ENCODE measurements around the gene PRSS3.
"Not testable (repeated sequence)": the region's sequence is repeated elsewhere in the genome, so short reads cannot be mapped to it uniquely, and the experiment has no call there.

The PRSS3 gene

DNA sequence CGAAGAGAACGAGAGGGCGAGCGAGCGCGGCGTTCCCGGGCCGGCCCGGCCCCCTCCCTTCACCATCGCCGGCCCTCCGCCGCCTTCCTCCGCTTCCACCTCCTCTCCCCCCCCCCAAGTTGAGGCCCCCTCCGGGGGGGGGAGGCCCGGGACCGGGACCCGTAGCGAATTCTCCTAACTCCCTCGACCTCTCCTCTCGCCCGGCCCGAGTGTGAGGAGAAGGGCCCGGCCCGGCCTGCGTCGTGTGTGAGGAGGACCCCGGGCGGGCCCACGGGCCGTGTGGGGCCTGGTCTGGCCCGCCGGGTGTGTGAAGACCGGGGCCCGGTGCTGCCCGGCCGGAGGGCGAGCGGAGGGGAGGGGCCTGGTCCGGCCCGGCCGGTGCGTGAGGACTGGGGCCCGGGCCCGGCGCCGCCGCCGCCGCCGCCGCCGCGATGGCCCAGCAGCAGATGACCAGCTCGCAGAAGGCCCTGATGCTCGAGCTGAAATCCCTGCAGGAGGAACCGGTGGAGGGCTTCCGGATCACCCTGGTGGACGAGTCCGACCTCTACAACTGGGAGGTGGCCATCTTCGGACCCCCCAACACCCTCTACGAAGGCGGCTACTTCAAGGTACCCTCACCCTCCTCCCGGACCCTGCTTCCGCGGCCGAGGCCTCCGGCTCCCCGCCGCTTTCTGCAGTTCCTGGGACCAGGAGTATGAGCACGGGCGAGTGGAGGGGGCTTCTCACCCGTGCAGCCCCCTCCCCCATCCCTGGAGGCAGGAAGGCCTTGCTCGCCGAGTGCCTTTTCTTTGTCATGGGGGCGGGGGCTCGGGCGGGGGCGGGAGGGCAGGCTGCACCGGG lies 22.2 kb downstream of the PRSS3 start:
- DNase-seq (ENCODE audit: low read depth in 2 of 2, low spot score in 1 of 2), result peak in 1 of 2 donors; percentile 7

- DNase-seq (ENCODE audit: low read depth in 2 of 2, low spot score in 1 of 2), result no peak
Measured at GRCh38 chr9:33818167-33818846, 22.9 kb downstream of the PRSS3 start.

- DNase-seq (ENCODE audit: low read depth in 2 of 2, low spot score in 1 of 2), result no peak
Measured at GRCh38 chr9:33818847-33819500, 23.6 kb downstream of the PRSS3 start.

GRCh38 chr9:33820231-33820745 lies 24.9 kb downstream of the PRSS3 start:
- DNase-seq (ENCODE audit: low read depth in 2 of 2, low spot score in 1 of 2), result no peak

DNA sequence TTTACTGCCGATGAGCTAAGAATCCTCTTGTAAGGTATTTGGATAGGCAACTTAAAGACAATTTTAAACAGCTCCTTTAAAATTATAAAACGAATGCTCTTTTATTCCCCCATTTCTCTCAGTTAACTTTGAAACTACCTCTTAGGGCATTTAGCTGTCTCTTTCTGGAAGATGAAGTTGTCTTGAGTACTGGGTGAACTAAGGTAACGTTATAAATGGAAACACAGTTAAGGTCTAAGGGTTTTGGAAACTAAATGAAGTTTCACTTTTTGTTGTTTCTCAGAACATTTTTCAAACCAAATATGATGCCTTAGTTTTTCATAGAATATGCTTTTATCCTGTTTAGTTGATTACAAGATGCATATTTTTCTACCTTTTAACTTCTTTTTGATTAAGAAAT lies 28.4 kb downstream of the PRSS3 start:
- no peak for DNase-seq (ENCODE audit: low read depth in 2 of 2, low spot score in 1 of 2)

GRCh38 chr9:33827285-33827684 lies 31.9 kb downstream of the PRSS3 start:
- DNase-seq (ENCODE audit: low read depth in 2 of 2, low spot score in 1 of 2), result not testable (repeated sequence)

GRCh38 chr9:33829641-33830230 lies 34.4 kb downstream of the PRSS3 start:
- DNase-seq (ENCODE audit: low read depth in 2 of 2, low spot score in 1 of 2), result not testable (repeated sequence)

DNA sequence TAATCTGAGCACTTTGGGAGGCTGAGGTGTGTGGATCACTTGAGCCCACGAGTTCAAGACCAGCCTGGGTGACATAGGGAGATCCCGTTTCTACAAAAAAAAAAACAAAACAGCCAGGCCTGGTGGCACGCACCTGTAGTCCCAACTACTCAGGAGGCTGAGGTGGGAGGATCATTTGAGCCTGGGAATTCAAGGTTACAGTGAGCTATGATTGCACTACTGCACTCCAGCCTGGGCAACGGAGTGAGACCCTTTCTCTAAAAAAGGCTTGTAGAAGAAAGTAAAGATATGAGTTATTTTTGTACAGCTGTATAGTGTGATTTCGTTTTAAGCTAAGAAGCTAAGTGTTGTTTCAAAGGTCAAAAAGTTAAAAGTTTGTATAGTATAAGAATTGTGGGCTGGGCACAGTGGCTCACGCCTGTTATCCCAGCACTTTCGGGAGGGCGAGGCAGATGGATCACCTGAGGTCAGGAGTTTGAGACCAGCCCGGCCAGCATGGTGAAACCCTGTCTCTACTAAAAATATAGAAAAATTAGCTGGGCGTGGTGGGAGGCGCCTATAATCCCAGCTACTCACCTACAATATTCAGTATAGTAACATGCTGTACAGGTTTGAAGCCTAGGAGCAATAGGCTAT lies 40.4 kb downstream of the PRSS3 start:
- DNase-seq (ENCODE audit: low read depth in 2 of 2, low spot score in 1 of 2), result no peak

DNA sequence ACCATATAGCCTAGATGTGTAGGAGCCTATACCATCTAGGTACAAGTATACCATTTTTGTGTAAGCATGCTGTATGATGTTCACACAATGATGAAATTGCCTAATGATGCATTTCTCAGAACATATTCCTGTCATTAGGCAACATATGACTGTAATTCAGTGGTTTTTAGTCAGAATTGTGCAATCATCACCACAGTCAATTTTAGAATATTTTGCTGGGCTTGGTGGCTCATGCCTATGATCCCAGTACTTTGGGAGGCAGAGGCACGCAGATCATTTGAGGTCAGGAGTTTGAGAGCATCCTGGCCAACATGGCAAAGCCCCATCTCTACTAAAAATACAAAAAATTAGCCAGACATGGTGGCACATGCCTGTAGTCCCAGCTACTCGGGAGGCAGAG lies 40.9 kb downstream of the PRSS3 start:
- not testable (repeated sequence) for DNase-seq (ENCODE audit: low read depth in 2 of 2, low spot score in 1 of 2)

- no peak for DNase-seq (ENCODE audit: low read depth in 2 of 2, low spot score in 1 of 2)
Measured at GRCh38 chr9:33837138-33837537, 41.8 kb downstream of the PRSS3 start.

DNA sequence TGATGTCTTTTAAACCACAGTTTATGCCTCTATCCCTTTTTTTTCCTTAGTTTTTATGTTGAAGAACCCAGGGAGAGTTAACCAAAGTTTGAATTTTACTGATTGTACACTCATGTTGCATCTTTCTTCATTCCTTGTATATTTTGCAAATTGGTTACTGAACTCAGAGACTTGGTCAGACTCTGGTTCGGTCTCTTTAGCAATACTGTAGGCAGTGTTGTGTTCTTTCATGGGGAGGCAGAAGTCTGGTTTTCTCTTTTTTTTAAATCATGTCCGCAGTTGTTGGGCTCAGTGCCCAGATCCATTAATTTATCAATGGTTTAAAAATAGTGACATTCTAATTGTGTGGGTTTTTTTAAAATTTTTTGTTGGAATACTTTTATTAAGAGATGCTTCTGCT lies 45.0 kb downstream of the PRSS3 start:
- no peak for DNase-seq (ENCODE audit: low read depth in 2 of 2, low spot score in 1 of 2)

- no peak for DNase-seq (ENCODE audit: low read depth in 2 of 2, low spot score in 1 of 2)
Measured at GRCh38 chr9:33843312-33843961, 48.1 kb downstream of the PRSS3 start.

- no peak for DNase-seq (ENCODE audit: low read depth in 2 of 2, low spot score in 1 of 2)
Measured at GRCh38 chr9:33846231-33846630, 50.9 kb downstream of the PRSS3 start.

- not testable (repeated sequence) for DNase-seq (ENCODE audit: low read depth in 2 of 2, low spot score in 1 of 2)
Measured at GRCh38 chr9:33847894-33848205, 52.5 kb downstream of the PRSS3 start.
